Parathyroid adenoma (tissue), 2 donors: ENCODE results near the gene INCA1.

ENCODE experiments used
- H2AFZ ChIP-seq: fragments of 300-600 bp; sonication (generic); one replicate; pipeline ENCODE4 v1.7.0; 2017; ENCODE audit warnings: antibody characterized with exemption, mild to moderate bottlenecking
- H3K27ac ChIP-seq: fragments of 300-600 bp; sonication (generic); one replicate; pipeline ENCODE4 v1.7.0; 2017
- H3K27me3 ChIP-seq: fragments of 300-600 bp; sonication (generic); one replicate; pipeline ENCODE4 v1.7.0; 2017; ENCODE audit warnings: low read length; ENCODE audit not compliant: control insufficient read depth, insufficient read depth
- H3K36me3 ChIP-seq: fragments of 300-600 bp; sonication (generic); one replicate; pipeline ENCODE4 v1.7.0; 2017; ENCODE audit warnings: low read length; ENCODE audit not compliant: control insufficient read depth, insufficient read depth
- H3K4me1 ChIP-seq: fragments of 300-600 bp; sonication (generic); one replicate; pipeline ENCODE4 v1.7.0; 2017; ENCODE audit warnings: control low read depth
- H3K4me2 ChIP-seq: fragments of 300-600 bp; sonication (generic); one replicate; pipeline ENCODE4 v1.7.0; 2017; ENCODE audit warnings: low read length
- H3K4me3 ChIP-seq: fragments of 300-600 bp; sonication (generic); one replicate; pipeline ENCODE4 v1.7.0; 2017; ENCODE audit warnings: low read depth, low read length
- H3K79me2 ChIP-seq: fragments of 300-600 bp; sonication (generic); one replicate; pipeline ENCODE4 v1.7.0; 2017; ENCODE audit warnings: control low read depth
- H3K9ac ChIP-seq: fragments of 300-600 bp; sonication (generic); one replicate; pipeline ENCODE4 v1.7.0; 2017; ENCODE audit warnings: mild to moderate bottlenecking
- H3K9me3 ChIP-seq: fragments of 300-600 bp; sonication (generic); one replicate; pipeline ENCODE4 v1.7.0; 2017; ENCODE audit warnings: low read length; ENCODE audit not compliant: control insufficient read depth
- TF ChIP-seq, protein P1 (sequence below): fragments of 300-600 bp; sonication (generic); IDR thresholded peaks from one replicate; pipeline ENCODE4 v1.7.0; 2017; ENCODE audit warnings: antibody characterized with exemption, mild to moderate bottlenecking
- donor health status: primary hyperparathyroidism.

INCA1 gene

GRCh38 chr17:4945944-4946280 lies 51.4 kb downstream of the INCA1 start:
- Histone ChIP-seq H3K9me3 (no peaks in the 10 kb centered on the region), H3K36me3 (no peaks in the 10 kb centered on the region), H3K9ac (no peak overlapping the region), H3K79me2 (peaks cover 13% of the 10 kb centered on the region), H2AFZ (no peak overlapping the region), H3K4me1 (peaks cover 21% of the 10 kb centered on the region), H3K27ac (peak overlapping the region; percentile 92), H3K27me3 (no peaks in the 10 kb centered on the region), H3K4me2 (no peak overlapping the region), H3K4me3 (no peak overlapping the region)
- TF ChIP-seq, protein P1, sequence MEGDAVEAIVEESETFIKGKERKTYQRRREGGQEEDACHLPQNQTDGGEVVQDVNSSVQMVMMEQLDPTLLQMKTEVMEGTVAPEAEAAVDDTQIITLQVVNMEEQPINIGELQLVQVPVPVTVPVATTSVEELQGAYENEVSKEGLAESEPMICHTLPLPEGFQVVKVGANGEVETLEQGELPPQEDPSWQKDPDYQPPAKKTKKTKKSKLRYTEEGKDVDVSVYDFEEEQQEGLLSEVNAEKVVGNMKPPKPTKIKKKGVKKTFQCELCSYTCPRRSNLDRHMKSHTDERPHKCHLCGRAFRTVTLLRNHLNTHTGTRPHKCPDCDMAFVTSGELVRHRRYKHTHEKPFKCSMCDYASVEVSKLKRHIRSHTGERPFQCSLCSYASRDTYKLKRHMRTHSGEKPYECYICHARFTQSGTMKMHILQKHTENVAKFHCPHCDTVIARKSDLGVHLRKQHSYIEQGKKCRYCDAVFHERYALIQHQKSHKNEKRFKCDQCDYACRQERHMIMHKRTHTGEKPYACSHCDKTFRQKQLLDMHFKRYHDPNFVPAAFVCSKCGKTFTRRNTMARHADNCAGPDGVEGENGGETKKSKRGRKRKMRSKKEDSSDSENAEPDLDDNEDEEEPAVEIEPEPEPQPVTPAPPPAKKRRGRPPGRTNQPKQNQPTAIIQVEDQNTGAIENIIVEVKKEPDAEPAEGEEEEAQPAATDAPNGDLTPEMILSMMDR: no peak

- H3K9ac ChIP-seq: no peak overlapping the region
- no peak overlapping the region for H3K4me2 ChIP-seq
- no peak overlapping the region for H3K4me3 ChIP-seq
- TF ChIP-seq, protein P1: no peak
- peaks cover 18% of the 10 kb centered on the region for H3K4me1 ChIP-seq
- peaks cover 16% of the 10 kb centered on the region for H3K79me2 ChIP-seq
- H3K36me3 ChIP-seq: no peaks in the 10 kb centered on the region
- H2AFZ ChIP-seq: no peak overlapping the region
- H3K27me3 ChIP-seq: no peaks in the 10 kb centered on the region
- H3K9me3 ChIP-seq: no peaks in the 10 kb centered on the region
- peak overlapping the region; percentile 16 for H3K27ac ChIP-seq
These were observed 52.0 kb downstream of the INCA1 start for GRCh38 chr17:4945176-4945943.

DNA sequence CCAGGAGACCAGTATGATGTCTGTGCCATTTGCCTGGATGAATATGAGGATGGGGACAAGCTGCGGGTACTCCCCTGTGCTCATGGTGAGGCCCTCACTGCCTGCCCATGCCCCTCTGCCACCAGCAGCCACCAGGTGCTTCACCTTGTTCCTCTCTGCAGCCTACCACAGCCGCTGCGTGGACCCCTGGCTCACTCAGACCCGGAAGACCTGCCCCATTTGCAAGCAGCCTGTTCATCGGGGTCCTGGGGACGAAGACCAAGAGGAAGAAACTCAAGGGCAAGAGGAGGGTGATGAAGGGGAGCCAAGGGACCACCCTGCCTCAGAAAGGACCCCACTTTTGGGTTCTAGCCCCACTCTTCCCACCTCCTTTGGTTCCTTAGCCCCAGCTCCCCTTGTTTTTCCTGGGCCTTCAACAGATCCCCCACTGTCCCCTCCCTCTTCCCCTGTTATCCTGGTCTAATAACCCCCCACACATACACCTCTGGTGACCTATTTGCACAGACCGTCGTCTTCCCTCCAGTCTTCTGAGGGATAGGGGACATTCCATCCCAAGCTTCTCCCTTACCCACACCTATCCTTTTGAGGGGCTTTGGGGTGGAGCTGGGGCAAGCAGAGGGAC lies 52.7 kb downstream of the INCA1 start:
- H3K27me3 ChIP-seq: no peaks in the 10 kb centered on the region
- no peaks in the 10 kb centered on the region for H3K36me3 ChIP-seq
- H3K79me2 ChIP-seq: peaks cover 16% of the 10 kb centered on the region
- TF ChIP-seq, protein P1: no peak
- no peak overlapping the region for H3K9ac ChIP-seq
- no peak overlapping the region for H3K4me3 ChIP-seq
- no peak overlapping the region for H3K4me2 ChIP-seq
- no peaks in the 10 kb centered on the region for H3K9me3 ChIP-seq
- peaks cover 15% of the 10 kb centered on the region for H3K4me1 ChIP-seq
- peak overlapping the region; percentile 16 for H3K27ac ChIP-seq
- no peak overlapping the region for H2AFZ ChIP-seq

GRCh38 chr17:4944163-4944553 lies 53.2 kb downstream of the INCA1 start:
- Histone ChIP-seq H3K9ac (no peak overlapping the region), H3K36me3 (no peaks in the 10 kb centered on the region), H3K4me1 (peaks cover 15% of the 10 kb centered on the region), H3K27ac (peak overlapping the region; percentile 16), H3K79me2 (peaks cover 16% of the 10 kb centered on the region), H3K4me3 (no peak overlapping the region), H3K27me3 (no peaks in the 10 kb centered on the region), H3K4me2 (no peak overlapping the region), H3K9me3 (no peaks in the 10 kb centered on the region), H2AFZ (no peak overlapping the region)
- TF ChIP-seq, protein P1: no peak
